ENCODE measurements around the gene AMOT.

GRCh38 chrX:112837531-112837930 is 3.1 kb downstream of the AMOT start:
- TF ChIP-seq, protein P1, sequence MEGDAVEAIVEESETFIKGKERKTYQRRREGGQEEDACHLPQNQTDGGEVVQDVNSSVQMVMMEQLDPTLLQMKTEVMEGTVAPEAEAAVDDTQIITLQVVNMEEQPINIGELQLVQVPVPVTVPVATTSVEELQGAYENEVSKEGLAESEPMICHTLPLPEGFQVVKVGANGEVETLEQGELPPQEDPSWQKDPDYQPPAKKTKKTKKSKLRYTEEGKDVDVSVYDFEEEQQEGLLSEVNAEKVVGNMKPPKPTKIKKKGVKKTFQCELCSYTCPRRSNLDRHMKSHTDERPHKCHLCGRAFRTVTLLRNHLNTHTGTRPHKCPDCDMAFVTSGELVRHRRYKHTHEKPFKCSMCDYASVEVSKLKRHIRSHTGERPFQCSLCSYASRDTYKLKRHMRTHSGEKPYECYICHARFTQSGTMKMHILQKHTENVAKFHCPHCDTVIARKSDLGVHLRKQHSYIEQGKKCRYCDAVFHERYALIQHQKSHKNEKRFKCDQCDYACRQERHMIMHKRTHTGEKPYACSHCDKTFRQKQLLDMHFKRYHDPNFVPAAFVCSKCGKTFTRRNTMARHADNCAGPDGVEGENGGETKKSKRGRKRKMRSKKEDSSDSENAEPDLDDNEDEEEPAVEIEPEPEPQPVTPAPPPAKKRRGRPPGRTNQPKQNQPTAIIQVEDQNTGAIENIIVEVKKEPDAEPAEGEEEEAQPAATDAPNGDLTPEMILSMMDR (IDR thresholded peaks at IDR 0.05; ENCODE audit: insufficient read depth, low read length, poor library complexity, severe bottlenecking) = no peak
- TF ChIP-seq EZH2phosphoT487 (conservative IDR thresholded peaks at IDR 0.05; ENCODE audit: low read length) = no peak

Data from SU-DHL-6 (cell line).